Keratinocyte (primary cell): ENCODE measurements around the gene GID8.
A peak's percentile ranks its signal among the peaks of the same experiment; 100 is the strongest.

Experiments
- CTCF ChIP-seq, 3 experiments: IDR thresholded peaks in 1 of 3; conservative IDR thresholded peaks in 1 of 3; optimal IDR thresholded peaks in 1 of 3; 2 replicates in 2 of 3; 3 replicates in 1 of 3; pipeline versions ENCODE3 to v1.5.1; 2011; ENCODE audit warnings: low read length in 3 of 3, mild to moderate bottlenecking in 3 of 3, moderate library complexity in 2 of 3, control low read depth in 1 of 3, inconsistent platforms in 1 of 3; ENCODE audit not compliant: insufficient read depth in 2 of 3; ENCODE audit errors: extremely low read depth in 1 of 3
- EZH2 ChIP-seq: IDR thresholded peaks from one replicate; pipeline ENCODE4 v1.6.1; 2012; ENCODE audit warnings: inconsistent platforms, mild to moderate bottlenecking, low read length, moderate library complexity

- peak; percentile 73 to 89 (median 76) for TF ChIP-seq CTCF (optimal IDR thresholded peaks at IDR 0.05 in 1 of 3, IDR thresholded peaks at IDR 0.05 in 1 of 3, conservative IDR thresholded peaks at IDR 0.05 in 1 of 3; ENCODE audit: extremely low read depth in 1 of 3, insufficient read depth in 2 of 3, low read length in 3 of 3)
- no peak for TF ChIP-seq EZH2
Measured at GRCh38 chr20:62921119-62921687, 16.7 kb upstream of the GID8 start.
